Ammon's horn (tissue), 1 donor: ENCODE data around the gene LAMA5.

Experiments used
- DNase-seq: peaks from one replicate; pipeline ENCODE4 v3.0.0-alpha.2; 2016; ENCODE audit warnings: low spot score

Gene LAMA5

GRCh38 chr20:62327726-62328495, 39.2 kb downstream of the LAMA5 start:
- DNase-seq = no peak

GRCh38 chr20:62326959-62327725, 40.0 kb downstream of the LAMA5 start:
- no peak for DNase-seq

- DNase-seq = no peak
Measured at GRCh38 chr20:62326559-62326958, 40.6 kb downstream of the LAMA5 start.

- no peak for DNase-seq
Measured at GRCh38 chr20:62325172-62325905, 41.8 kb downstream of the LAMA5 start.

GRCh38 chr20:62323980-62324906, 42.9 kb downstream of the LAMA5 start:
- DNase-seq = no peak

GRCh38 chr20:62323146-62323979, 43.7 kb downstream of the LAMA5 start:
- DNase-seq = no peak

GRCh38 chr20:62322492-62323041, 44.5 kb downstream of the LAMA5 start:
- DNase-seq = no peak

GRCh38 chr20:62321975-62322374, 45.1 kb downstream of the LAMA5 start:
- no peak for DNase-seq

- DNase-seq = no peak
Measured at GRCh38 chr20:62321521-62321948, 45.6 kb downstream of the LAMA5 start.

GRCh38 chr20:62320581-62321354, 46.3 kb downstream of the LAMA5 start:
- DNase-seq = no peak

- DNase-seq = no peak
Measured at GRCh38 chr20:62319346-62319909, 47.7 kb downstream of the LAMA5 start.

- no peak for DNase-seq
Measured at GRCh38 chr20:62318400-62319345, 48.4 kb downstream of the LAMA5 start.

- no peak for DNase-seq
Measured at GRCh38 chr20:62317167-62317655, 49.9 kb downstream of the LAMA5 start.

GRCh38 chr20:62316331-62317166, 50.6 kb downstream of the LAMA5 start:
- no peak for DNase-seq

- no peak for DNase-seq
Measured at GRCh38 chr20:62315773-62316172, 51.3 kb downstream of the LAMA5 start.

- DNase-seq = no peak
Measured at GRCh38 chr20:62314711-62315302, 52.3 kb downstream of the LAMA5 start.

- DNase-seq = no peak
Measured at GRCh38 chr20:62314339-62314638, 52.8 kb downstream of the LAMA5 start.
